Skeletal muscle satellite cell (primary cell): Measurements from ENCODE around the gene KCNIP4. TPM values are rescaled to one million over a fixed set of nuclear protein-coding genes. Genes with fewer than 3 reads are reported as not detected.
A peak's percentile ranks its signal among the peaks of the same experiment; 100 is the strongest.
"Not testable (repeated sequence)": the region's sequence is repeated elsewhere in the genome, so short reads cannot be mapped to it uniquely, and the experiment has no call there.

ENCODE experiments used
- H3K27me3 ChIP-seq: 2 replicates; pipeline ENCODE4 v1.7.0; 2013; ENCODE audit warnings: low read length; ENCODE audit not compliant: control insufficient read depth, insufficient read depth
- H3K36me3 ChIP-seq: 2 replicates; pipeline ENCODE4 v1.7.0; 2013; ENCODE audit warnings: mild to moderate bottlenecking, control low read depth, low read length; ENCODE audit not compliant: insufficient read depth
- H3K4me1 ChIP-seq: 2 replicates; pipeline ENCODE4 v1.7.0; 2013; ENCODE audit warnings: low read length; ENCODE audit not compliant: control insufficient read depth, insufficient read depth
- H3K4me2 ChIP-seq: 2 replicates; pipeline ENCODE4 v1.7.0; 2013; ENCODE audit warnings: mild to moderate bottlenecking, low read length
- H3K4me3 ChIP-seq: 2 replicates; pipeline ENCODE4 v1.7.0; 2013; ENCODE audit warnings: low read length
- H3K9ac ChIP-seq: 2 replicates; pipeline ENCODE4 v1.7.0; 2013; ENCODE audit warnings: mild to moderate bottlenecking, low read depth, low read length, moderate library complexity
- H3K9me3 ChIP-seq: replicated peaks from 2 replicates; pipeline ENCODE4 v1.7.0; 2013; ENCODE audit warnings: mild to moderate bottlenecking, control low read depth, low read length
- total RNA-seq: library from RNA; depleted of rRNA; stranded (reverse); fragments of >200 nt; gene quantifications from 2 replicates; pipeline ENCODE4 v1.2.3, GENCODE V29; 2012; rRNA removed

KCNIP4 gene
- total RNA-seq: under 0.01 TPM in 1 of 2 replicates, not detected in the other

DNA sequence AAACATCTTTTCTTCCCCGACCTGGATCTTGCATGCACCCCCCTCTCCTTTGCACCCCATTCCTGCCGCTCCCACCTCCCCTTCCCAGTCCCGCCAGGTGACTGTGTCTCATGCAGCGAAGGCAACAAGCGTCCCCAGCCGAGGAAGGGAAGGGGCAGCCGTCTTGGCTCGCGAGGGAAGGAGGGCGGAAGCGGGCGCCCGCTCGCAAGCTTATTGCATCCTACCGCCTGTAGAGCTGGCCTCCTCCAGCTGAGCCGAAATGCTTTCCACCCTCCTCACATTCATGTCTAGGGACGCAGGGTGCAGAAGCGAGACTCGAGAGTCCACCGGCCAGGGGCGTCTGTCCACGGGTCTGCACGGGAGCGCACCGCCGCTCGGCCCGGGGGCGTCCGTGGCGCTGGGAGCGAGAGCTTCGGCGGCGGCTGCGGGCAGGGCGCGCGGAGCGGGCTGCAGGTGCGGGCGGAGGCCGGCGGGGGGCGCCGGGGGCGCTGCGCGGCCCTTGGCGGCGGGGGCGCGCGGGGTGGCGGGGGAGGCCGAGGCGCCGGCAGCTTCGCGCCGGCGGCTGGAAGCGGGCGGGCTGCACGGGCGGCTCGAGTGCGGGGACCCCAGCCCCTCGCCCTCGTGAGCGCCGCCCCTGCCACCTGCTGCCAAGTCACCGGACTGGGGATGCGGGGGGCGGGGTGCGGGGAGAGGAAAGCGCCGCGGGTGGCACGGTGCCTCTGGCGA is at the start of gene KCNIP4:
TSS of gene KCNIP4 (minus strand) at position 426 of the 726 bp plus-strand sequence.
- Histone ChIP-seq H3K4me1 (peaks cover 8% of the 10 kb centered on the region), H3K4me2 (peak within 1 kb of the TSS; percentile 77), H3K9ac (peak within 1 kb of the TSS; percentile 26), H3K4me3 (peak within 1 kb of the TSS; percentile 68), H3K27me3 (peaks cover 44% of the 10 kb centered on the region), H3K36me3 (no peaks in the 10 kb centered on the region), H3K9me3 (no peaks in the 10 kb centered on the region)

DNA sequence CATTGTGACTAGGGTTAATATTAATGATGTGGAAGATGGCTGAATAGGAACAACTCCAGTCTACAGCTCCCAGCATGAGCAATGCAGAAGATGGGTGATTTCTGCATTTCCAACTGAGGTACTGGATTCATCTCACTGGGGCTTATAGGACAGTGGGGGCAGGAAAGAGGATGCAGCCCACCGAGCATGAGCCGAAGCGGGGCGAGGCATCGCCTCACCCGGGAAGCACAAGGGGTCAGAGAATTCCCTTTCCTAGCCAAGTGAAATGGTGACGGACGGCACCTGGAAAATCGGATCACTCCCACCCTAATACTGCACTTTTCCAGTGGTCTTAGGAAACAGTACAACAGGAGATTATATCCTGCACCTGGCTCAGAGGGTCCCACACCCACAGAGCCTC is 48.0 kb upstream of the KCNIP4 start:
- not testable (repeated sequence) for H3K9me3 ChIP-seq, H3K4me2 ChIP-seq, H3K9ac ChIP-seq, H3K4me3 ChIP-seq, H3K4me1 ChIP-seq, H3K36me3 ChIP-seq, H3K27me3 ChIP-seq

DNA sequence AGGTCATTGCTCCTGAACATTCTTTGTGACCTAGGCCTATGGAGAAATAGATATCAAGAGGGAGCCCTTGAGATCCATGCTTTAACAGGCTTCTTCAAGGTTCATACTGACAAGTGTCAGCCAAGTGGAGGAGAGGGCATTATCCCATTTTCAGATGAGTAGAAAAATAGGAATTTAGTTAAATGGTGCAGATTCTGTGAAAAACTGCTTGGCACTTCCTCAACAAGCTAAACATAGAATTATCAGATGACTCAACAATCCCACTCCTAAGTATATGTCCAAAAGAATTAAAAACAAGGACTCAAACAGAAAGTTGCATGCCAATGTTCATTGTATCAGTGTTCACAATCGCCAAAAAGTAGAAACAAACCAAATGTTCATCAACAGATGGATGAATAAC is 43.8 kb upstream of the KCNIP4 start:
- no peaks in the 10 kb centered on the region for H3K36me3 ChIP-seq
- H3K9me3 ChIP-seq: no peaks in the 10 kb centered on the region
- no peak overlapping the region for H3K4me3 ChIP-seq
- H3K9ac ChIP-seq: no peak overlapping the region
- H3K4me2 ChIP-seq: no peak overlapping the region
- no peaks in the 10 kb centered on the region for H3K4me1 ChIP-seq
- no peaks in the 10 kb centered on the region for H3K27me3 ChIP-seq

DNA sequence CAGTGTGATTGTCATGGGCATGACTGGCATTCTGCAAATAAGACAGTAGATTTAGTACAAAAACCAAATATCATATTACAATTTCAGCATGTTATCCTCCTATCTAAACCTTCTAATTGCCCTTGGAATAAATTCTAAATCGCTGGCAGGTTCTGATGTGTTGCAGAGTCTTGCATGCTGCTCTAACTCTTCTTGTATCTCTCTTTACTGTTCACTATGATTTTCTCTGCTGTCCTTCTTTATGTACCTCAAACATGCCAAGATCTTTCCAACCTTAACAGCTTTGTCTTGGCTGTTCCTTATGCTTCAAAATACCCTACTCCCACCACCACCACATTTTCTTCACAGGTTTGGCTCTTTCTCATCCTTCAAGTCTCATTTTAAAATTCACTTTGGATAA is 43.0 kb upstream of the KCNIP4 start:
- H3K9ac ChIP-seq: no peak overlapping the region
- H3K36me3 ChIP-seq: no peaks in the 10 kb centered on the region
- H3K4me3 ChIP-seq: no peak overlapping the region
- H3K27me3 ChIP-seq: no peaks in the 10 kb centered on the region
- no peak overlapping the region for H3K4me2 ChIP-seq
- H3K4me1 ChIP-seq: no peaks in the 10 kb centered on the region
- H3K9me3 ChIP-seq: no peaks in the 10 kb centered on the region

DNA sequence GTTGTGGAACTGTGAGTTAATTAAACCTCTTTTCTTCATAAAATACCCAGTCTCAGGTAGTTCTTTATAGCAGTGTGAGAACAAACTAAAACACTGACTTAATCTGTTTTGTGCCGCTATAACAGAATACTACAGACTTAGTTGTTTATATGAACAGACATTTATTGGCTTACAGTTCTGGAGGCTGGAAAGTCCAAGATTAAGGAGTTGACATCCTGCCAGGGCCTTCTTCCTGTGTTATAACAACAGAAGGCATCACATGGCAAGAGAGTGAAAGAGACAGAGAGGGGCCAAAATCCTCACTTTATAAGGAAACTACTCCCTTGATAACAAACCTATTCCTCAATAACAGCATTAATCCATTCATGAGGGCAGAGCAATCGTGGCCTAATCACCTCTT is 42.5 kb upstream of the KCNIP4 start:
- no peaks in the 10 kb centered on the region for H3K4me1 ChIP-seq
- H3K36me3 ChIP-seq: no peaks in the 10 kb centered on the region
- H3K9me3 ChIP-seq: no peaks in the 10 kb centered on the region
- no peak overlapping the region for H3K4me2 ChIP-seq
- H3K4me3 ChIP-seq: no peak overlapping the region
- H3K27me3 ChIP-seq: no peaks in the 10 kb centered on the region
- H3K9ac ChIP-seq: no peak overlapping the region

DNA sequence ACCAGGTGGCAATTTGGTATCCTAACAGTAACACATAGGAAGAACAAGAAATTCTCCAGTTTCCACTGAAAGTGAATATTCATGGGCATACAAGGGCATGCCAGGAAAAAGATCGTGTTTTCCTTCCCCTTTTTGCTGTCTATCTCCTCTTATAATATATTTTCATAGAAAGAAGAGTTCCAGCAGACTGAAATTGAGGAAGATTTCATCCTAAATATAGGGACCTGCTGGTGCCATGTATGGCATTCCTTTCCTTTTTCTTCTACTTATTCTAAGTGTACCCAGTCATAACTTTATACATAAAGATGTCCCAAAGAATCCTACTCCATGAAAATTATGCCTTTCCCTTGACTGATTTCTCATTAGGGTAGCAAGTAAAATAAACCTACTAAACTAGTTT is 40.8 kb upstream of the KCNIP4 start:
- Histone ChIP-seq H3K27me3 (no peaks in the 10 kb centered on the region), H3K4me3 (no peak overlapping the region), H3K9ac (no peak overlapping the region), H3K9me3 (no peaks in the 10 kb centered on the region), H3K4me1 (no peaks in the 10 kb centered on the region), H3K36me3 (no peaks in the 10 kb centered on the region), H3K4me2 (no peak overlapping the region)

DNA sequence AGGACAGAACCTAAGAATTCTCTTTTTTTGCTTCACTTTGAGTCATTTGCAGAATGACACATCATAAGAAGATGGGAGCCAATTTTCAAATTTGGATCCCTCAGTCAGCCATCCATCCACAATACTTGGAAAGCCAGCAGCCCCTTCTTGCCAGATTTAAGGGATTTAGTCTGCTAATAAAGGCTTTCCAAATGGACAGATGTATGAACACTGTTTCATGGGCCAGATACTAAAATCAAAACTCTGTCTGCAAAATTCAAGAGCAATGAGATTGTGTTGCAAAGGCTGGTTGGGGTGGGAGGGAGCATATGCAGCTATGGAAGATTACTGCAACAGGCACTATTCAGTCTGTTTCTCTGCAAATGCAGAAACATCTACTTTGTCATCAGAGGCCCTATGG is 37.7 kb upstream of the KCNIP4 start:
- no peak overlapping the region for H3K4me3 ChIP-seq
- H3K36me3 ChIP-seq: no peaks in the 10 kb centered on the region
- no peak overlapping the region for H3K9ac ChIP-seq
- H3K4me2 ChIP-seq: no peak overlapping the region
- no peaks in the 10 kb centered on the region for H3K4me1 ChIP-seq
- H3K27me3 ChIP-seq: no peaks in the 10 kb centered on the region
- no peaks in the 10 kb centered on the region for H3K9me3 ChIP-seq

DNA sequence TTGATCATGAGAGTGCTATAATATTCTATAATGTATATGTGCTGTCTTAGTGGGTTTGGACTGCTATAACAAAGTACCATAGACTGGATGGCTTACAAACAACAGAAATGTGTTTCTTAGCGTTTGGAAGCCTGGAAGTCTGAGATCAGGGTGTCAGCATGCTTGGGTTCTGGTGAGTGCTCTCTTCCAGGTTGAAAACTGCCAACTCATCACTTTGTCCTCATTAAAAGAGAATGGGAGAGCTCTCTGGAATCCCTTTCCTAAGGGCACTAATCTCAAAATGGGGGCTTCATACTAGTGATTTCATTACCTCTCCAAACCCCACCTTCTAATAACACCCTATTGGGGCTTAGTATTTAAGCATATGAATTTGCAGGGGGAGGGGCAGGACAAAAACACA is 33.5 kb upstream of the KCNIP4 start:
- Histone ChIP-seq H3K9me3 (no peaks in the 10 kb centered on the region), H3K4me2 (no peak overlapping the region), H3K4me3 (no peak overlapping the region), H3K4me1 (no peaks in the 10 kb centered on the region), H3K9ac (no peak overlapping the region), H3K27me3 (no peaks in the 10 kb centered on the region), H3K36me3 (no peaks in the 10 kb centered on the region)

DNA sequence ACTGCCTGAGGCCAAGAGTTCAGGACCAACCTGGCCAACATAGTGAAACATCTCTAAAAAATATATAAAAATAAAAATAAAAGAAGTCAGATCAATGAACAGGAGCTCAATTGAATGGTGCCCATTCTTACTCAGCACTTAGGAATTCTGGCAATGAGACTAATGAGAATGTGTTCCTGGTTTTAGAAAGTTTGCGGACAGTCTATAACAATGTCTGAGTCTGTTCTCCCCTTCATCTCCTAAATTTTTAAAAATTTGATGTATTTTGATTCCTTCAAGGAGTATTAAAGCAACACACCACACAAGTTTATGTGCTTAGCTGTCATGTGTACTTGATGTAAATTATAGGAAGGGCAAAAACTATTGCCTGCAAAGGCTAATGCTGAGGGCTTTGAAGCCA is 30.6 kb upstream of the KCNIP4 start:
- H3K9ac ChIP-seq: no peak overlapping the region
- no peak overlapping the region for H3K4me3 ChIP-seq
- H3K9me3 ChIP-seq: no peaks in the 10 kb centered on the region
- H3K4me2 ChIP-seq: no peak overlapping the region
- H3K27me3 ChIP-seq: no peaks in the 10 kb centered on the region
- no peaks in the 10 kb centered on the region for H3K36me3 ChIP-seq
- H3K4me1 ChIP-seq: no peaks in the 10 kb centered on the region

DNA sequence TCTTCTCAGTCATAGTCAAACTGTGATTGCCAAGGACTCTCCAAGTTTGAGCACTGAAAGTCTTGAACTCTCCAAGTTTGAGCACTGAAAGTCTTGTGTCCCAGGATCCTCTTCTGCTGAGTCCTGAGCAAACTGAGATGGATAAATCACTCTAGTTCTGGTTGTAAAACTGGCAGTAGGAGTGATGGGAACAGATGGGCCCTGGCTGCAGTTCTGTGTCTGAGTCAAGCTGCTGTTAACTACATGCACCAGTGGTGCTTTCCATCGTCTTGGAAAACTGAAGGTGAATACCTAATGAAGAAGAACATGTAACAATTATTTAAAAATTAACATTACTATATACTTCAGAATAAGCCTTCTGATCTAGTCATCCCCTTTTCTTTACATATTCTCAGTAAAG is 27.6 kb upstream of the KCNIP4 start:
- Histone ChIP-seq H3K4me3 (no peak overlapping the region), H3K27me3 (peaks cover 4% of the 10 kb centered on the region), H3K9me3 (no peaks in the 10 kb centered on the region), H3K4me1 (no peaks in the 10 kb centered on the region), H3K9ac (no peak overlapping the region), H3K36me3 (no peaks in the 10 kb centered on the region), H3K4me2 (no peak overlapping the region)

DNA sequence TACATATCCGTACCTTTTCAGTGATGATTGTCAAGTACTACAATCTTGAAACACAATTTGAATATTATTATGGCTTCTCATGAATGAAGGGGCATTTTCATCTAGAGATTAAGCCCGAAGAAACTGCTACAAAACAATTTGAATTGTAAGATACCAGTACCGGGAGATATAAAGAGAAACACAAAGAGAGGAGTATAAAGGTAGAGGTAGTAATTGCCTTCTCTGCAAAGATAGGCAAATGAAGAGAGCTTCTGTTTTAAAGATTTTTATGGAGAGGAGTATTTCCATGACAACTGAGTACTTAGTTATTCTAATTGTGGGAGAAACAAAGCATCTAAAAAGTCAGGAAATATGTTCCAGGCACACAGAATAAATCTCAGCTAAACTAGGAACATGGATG is 25.3 kb upstream of the KCNIP4 start:
- no peak overlapping the region for H3K9ac ChIP-seq
- no peaks in the 10 kb centered on the region for H3K4me1 ChIP-seq
- H3K4me3 ChIP-seq: no peak overlapping the region
- H3K36me3 ChIP-seq: no peaks in the 10 kb centered on the region
- H3K27me3 ChIP-seq: peaks cover 5% of the 10 kb centered on the region
- no peaks in the 10 kb centered on the region for H3K9me3 ChIP-seq
- H3K4me2 ChIP-seq: no peak overlapping the region

DNA sequence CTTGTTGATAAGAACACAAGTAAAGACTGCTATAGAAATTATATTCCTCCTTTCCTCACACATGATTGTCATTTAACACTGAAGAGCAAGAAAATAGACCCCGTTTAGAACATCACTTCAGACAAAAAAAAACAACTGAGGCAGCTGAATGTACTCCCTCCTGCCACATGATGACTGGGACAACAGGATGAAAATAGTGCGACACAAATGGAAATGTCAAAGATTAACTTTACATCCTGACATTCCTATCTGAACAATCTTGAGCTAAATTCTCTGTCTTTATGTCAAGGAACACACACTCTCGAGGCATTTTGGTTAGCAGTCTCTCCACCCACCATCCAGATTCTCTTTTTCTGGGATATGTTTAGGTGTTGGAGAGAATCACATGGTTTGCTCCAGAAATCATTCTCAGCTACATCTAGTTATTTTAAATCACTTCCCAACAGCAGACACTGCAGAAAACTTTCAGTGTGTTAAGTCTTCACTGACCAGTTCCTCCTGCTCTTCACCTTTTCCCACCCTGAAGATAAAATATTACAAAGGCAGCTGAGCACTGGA is 16.3 kb upstream of the KCNIP4 start:
- no peaks in the 10 kb centered on the region for H3K36me3 ChIP-seq

More for the DNA sequence above, 16.3 kb upstream of the KCNIP4 start:
- Histone ChIP-seq H3K27me3 (peaks cover 5% of the 10 kb centered on the region), H3K4me2 (no peak overlapping the region), H3K9me3 (no peaks in the 10 kb centered on the region), H3K4me3 (no peak overlapping the region), H3K4me1 (no peaks in the 10 kb centered on the region), H3K9ac (no peak overlapping the region)
